ENCODE data around the gene CDH4.
"Not testable (repeated sequence)": the region's sequence is repeated elsewhere in the genome, so short reads cannot be mapped to it uniquely, and the experiment has no call there.

The CDH4 gene

DNA sequence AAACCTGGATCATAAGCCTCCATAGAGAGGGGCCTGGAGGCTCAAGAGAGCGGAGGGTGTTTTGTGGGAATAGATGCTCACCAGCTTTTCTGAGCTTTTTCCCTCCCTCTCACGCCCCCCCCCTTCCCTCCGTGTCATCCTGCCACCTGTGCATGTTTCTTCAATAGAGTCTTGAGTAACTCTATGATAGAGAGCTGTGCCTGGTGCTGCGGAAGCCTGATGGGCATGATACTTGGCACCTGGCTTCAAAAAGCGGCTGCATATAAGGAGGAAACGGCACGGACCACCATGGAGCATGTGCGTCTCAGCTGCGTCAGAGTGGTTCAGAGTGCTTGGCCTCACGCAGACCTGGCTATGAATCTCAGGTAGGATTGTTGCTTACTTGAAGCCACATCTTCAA lies 198.9 kb downstream of the CDH4 start:
- no peak for DNase-seq (ENCODE audit: low read depth)
- no peak overlapping the region for H3K4me3 ChIP-seq (replicated peaks; ENCODE audit: low read depth, low read length)
- no peak for TF ChIP-seq CTCF (IDR thresholded peaks at IDR 0.05; ENCODE audit: low read length, missing control alignments)

GRCh38 chr20:61451953-61452352 lies 199.9 kb downstream of the CDH4 start:
- TF ChIP-seq CTCF (IDR thresholded peaks at IDR 0.05; ENCODE audit: low read length, missing control alignments) = no peak
- no peak overlapping the region for H3K4me3 ChIP-seq (replicated peaks; ENCODE audit: low read depth, low read length)
- DNase-seq (ENCODE audit: low read depth) = no peak

DNA sequence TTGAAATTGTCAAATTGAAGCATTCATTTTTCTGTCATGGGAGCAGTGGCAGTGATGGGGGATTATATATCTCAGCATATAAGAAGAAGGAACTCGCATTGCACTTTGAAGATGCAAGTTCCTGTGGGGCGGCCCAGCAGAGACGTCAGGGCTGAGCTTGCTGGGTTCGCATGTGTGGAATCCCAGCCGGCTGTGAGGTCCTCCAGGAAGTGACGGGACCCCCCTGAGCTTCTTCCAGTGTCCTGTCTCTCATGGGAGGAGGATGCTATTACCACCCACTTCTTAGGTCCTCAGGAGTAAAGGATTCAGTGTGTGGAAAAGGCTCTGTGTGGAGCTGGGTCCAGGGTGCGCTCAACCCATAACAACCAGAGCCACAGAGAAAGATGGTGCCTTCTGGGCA lies 201.2 kb downstream of the CDH4 start:
- no peak for DNase-seq (ENCODE audit: low read depth)
- TF ChIP-seq CTCF (IDR thresholded peaks at IDR 0.05; ENCODE audit: low read length, missing control alignments) = no peak
- no peak overlapping the region for H3K4me3 ChIP-seq (replicated peaks; ENCODE audit: low read depth, low read length)

DNA sequence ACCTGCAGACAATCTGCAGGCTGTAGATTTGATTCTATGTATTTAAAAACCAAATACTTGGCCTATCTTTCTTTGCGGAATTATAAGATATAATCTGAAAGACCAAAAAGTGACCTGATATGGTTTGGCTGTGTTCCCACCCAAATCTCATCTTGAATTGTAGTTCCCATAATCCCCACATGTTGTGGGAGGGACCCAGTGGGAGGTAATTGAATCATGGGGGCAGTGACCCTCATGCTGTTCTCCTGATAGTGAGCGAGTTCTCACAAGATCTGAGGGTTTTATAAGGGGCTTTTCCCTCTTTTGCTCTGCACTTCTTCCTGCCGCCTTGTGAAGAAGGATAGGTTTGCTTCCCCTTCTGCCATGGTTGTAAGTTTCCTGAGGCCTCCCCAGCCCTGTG lies 201.6 kb downstream of the CDH4 start:
- H3K4me3 ChIP-seq (replicated peaks; ENCODE audit: low read depth, low read length); DNase-seq (ENCODE audit: low read depth): not testable (repeated sequence)

GRCh38 chr20:61454053-61454452 lies 202.0 kb downstream of the CDH4 start:
- no peak for DNase-seq (ENCODE audit: low read depth)
- TF ChIP-seq CTCF (IDR thresholded peaks at IDR 0.05; ENCODE audit: low read length, missing control alignments) = no peak

DNA sequence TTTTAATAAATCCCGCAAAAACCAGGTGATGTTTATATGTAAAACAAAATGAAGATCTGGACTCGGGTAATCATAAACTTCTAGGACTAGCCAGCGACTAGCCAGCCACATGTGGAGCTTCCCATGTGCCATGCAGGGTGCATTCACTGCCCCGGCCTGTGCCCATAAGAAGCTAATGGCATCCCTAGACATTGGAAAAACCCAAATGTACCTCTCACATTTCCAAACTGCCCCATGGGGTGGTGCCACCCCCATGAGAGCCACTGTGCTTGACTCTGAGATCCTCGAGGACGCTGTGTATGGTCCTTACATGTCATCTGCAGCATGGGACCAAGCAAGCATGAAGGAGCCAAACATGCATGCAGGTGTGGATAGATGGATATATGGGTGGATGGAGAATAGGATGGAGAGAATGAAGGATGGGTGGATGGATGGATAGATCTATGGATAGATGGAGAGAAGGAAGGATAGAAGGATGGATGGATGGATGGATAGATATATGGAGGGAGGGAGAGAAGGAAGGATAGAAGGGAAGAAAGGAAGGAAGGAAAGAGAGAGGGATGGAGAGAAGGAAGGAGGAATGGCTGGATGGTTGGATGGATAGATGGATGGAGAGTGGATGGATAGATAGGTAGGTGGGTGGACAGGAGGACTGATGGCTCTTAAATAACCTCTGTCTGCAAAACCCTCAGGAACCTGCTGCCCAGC lies 203.6 kb downstream of the CDH4 start:
- no peak for DNase-seq (ENCODE audit: low read depth)
- no peak for TF ChIP-seq CTCF (IDR thresholded peaks at IDR 0.05; ENCODE audit: low read length, missing control alignments)
- no peak overlapping the region for H3K4me3 ChIP-seq (replicated peaks; ENCODE audit: low read depth, low read length)

More at GRCh38 chr20:61454053-61454452, 202.0 kb downstream of the CDH4 start:
- H3K4me3 ChIP-seq (replicated peaks; ENCODE audit: low read depth, low read length) = no peak overlapping the region

GRCh38 chr20:61457725-61458124 lies 205.7 kb downstream of the CDH4 start:
- no peak for DNase-seq (ENCODE audit: low read depth)
- H3K4me3 ChIP-seq (replicated peaks; ENCODE audit: low read depth, low read length) = no peak overlapping the region
- TF ChIP-seq CTCF (IDR thresholded peaks at IDR 0.05; ENCODE audit: low read length, missing control alignments) = no peak
